Astrocyte of the spinal cord (primary cell): ENCODE measurements around the gene BCL10.

Experiments used
- DNase-seq: peaks from one replicate; pipeline ENCODE4 v3.0.0; 2011; ENCODE audit warnings: low read depth, low spot score
- H3K4me3 ChIP-seq: 2 replicates; pipeline ENCODE4 v1.5.1; 2011; ENCODE audit warnings: low read depth, mild to moderate bottlenecking, low read length, moderate library complexity
- in situ Hi-C: cut with HindIII; loops from 2 replicates; pipeline ENCODE4 v1.10.0; 2017; ENCODE audit warnings: low sequenced_read_pairs
- TF ChIP-seq, protein P1 (sequence below): IDR thresholded peaks from 2 replicates; pipeline ENCODE4 v1.5.1; 2012; ENCODE audit warnings: low read depth, mild to moderate bottlenecking, low read length, inconsistent platforms

BCL10 gene

DNA sequence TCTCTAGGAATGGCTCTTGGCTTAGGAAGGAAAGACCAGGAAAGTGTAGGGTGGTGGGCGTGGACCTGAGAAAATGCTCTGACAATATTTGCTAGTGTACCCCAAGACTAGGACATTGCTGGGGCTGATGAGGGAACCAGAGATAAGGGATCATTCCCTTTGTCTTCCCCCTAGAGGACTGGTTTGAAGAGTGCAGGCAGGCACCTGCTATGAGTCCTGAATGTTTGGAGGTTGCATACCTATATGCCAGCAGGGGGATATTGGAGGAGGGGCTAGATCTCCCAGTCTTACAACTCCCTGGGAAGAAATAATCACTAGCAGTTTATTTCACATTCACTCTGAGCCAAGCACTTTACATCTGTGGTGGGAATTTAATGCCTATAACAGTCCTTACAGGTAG, 6.0 kb upstream of the BCL10 start:
- H3K4me3 ChIP-seq, result no peak overlapping the region
- in situ Hi-C loops, result no loop called here

GRCh38 chr1:85280636-85281035, 4.2 kb upstream of the BCL10 start:
- TF ChIP-seq, protein P1, sequence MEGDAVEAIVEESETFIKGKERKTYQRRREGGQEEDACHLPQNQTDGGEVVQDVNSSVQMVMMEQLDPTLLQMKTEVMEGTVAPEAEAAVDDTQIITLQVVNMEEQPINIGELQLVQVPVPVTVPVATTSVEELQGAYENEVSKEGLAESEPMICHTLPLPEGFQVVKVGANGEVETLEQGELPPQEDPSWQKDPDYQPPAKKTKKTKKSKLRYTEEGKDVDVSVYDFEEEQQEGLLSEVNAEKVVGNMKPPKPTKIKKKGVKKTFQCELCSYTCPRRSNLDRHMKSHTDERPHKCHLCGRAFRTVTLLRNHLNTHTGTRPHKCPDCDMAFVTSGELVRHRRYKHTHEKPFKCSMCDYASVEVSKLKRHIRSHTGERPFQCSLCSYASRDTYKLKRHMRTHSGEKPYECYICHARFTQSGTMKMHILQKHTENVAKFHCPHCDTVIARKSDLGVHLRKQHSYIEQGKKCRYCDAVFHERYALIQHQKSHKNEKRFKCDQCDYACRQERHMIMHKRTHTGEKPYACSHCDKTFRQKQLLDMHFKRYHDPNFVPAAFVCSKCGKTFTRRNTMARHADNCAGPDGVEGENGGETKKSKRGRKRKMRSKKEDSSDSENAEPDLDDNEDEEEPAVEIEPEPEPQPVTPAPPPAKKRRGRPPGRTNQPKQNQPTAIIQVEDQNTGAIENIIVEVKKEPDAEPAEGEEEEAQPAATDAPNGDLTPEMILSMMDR, result no peak
- no peak overlapping the region for H3K4me3 ChIP-seq
- in situ Hi-C loops, result no loop called here
- no peak for DNase-seq

More for the DNA sequence above, 6.0 kb upstream of the BCL10 start:
- TF ChIP-seq, protein P1, result no peak
- no peak for DNase-seq

DNA sequence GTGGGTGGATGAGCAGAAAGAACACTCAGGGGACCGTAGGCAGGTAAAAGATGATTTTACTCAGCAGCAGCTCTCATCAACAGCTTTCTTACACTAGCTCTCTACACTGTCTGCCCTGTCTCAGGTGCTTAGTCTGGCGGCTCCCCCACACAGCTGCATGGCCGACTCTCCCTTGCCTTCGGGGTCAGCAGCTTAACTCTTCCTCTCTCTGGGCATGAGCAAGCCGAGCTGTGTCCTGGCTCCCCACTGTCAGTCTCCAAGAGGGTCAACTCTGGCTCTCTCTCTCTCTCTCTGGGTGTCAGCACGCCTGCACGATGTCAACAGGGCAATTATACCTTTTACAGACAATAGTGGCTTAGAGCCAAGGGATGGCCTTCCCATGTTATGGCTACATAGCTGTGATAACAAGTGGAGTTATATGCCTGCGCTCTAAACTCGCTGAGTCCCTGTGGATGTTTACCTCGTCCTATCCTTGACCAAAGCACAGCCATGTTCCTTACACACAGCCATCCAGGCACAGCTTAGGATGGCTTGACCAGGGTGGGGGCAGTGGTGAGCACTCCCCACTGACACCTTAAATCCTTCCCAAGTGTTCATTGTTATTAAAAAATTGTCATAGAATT, 3.1 kb upstream of the BCL10 start:
- no peak for DNase-seq
- H3K4me3 ChIP-seq, result no peak overlapping the region
- TF ChIP-seq, protein P1, result no peak
- in situ Hi-C loops, result no loop called here

DNA sequence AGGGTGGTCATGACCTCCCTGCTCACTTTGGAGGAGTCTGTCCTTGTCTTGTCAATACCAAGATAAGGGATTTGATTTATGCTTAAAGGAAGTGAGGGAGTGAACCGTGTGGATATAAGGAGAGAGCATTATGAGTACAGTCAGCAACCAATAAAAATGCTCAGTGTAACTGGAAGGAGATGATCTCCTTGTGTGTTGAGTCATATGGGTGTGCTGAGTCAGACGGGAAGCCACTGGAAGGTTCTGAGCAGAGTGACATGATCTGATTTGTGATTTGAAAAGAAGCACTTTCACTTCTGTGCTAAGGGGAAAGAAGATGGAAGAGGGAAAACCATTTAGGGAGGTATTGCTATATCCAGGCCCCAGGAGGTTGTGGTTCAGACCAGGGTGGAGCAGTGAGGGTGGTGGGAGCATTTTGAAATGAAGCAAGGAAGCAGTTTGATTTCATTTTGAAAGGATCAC, 2.5 kb upstream of the BCL10 start:
- in situ Hi-C loops, result no loop called here
- DNase-seq, result peak; percentile 92
- TF ChIP-seq, protein P1, result no peak
- no peak overlapping the region for H3K4me3 ChIP-seq

GRCh38 chr1:85277802-85278201, 1.4 kb upstream of the BCL10 start:
- in situ Hi-C loops, result no loop called here
- DNase-seq, result no peak
- no peak overlapping the region for H3K4me3 ChIP-seq
- TF ChIP-seq, protein P1, result no peak

DNA sequence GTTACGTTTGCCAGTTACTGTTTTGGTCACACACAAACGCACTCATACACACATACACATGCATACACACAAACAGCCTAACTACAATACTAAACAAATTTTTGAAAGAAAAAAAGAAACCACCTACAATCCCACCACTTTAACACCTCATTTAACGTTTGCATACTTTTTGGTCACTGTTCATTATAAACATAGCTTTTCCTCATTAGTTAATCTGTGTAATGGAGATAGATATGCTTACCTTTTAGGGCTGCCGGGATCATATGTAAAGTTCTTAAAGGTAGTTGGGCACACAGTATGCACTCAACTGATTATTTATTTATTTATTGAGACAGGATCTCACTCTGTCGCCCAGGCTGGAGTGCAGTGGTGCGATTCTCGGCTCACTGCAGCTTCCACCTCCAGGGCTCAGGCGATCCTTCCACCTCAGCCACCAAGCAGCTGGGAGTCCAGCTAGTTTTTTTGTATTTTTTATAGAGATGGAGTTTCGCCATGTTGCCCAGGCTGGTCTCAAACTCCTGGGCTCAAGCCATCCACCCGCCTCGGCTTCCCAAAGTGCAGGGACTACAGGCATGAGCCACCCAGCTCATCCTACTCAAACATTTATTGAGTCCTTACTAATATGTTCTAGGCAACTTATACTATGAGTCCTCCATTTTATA, 677 bp upstream of the BCL10 start:
- no peak for DNase-seq
- in situ Hi-C loops, result no loop called here
- H3K4me3 ChIP-seq, result peak overlapping the region; percentile 96
- TF ChIP-seq, protein P1, result no peak
